Stimulated activated CD4-positive, alpha-beta T cell treated with anti-CD3 and anti-CD28 coated beads, TNF-alpha, amount 100 ng/mL, for 24 hours (primary cell): ENCODE results near the gene SPATA31D1.
"Not testable (repeated sequence)": the region's sequence is repeated elsewhere in the genome, so short reads cannot be mapped to it uniquely, and the experiment has no call there.

Experiments
- DNase-seq, 3 experiments: peaks; one replicate each; pipeline ENCODE4 v3.0.0-alpha.2; 2020; ENCODE audit warnings: low read depth in 3 of 3

SPATA31D1 gene

DNA sequence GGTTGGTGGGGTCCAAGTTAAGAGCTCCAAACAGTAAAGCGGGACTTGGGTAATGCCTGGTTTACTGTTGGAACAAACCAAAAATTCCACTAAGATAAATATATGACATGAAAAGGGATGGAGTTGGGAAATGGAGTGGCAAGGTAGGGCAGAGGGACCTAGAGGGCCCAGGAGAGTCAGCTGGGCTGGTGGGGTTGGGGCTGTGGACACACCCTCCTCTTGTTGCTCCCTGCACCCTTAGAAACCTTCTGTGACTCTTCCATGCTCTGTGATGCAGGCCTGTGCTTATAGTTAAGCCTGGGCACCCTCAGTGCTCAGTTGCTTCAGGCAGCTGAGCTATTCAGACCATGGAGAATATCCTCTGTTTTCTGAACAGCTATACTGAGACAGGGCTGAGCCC is at the start of gene SPATA31D1:
Gene SPATA31D1, plus strand, starts transcription at position 301 of the 400 bp plus-strand sequence. Its CDS starts 47 bp downstream, at position 348.
- DNase-seq: not testable (repeated sequence)

- DNase-seq: not testable (repeated sequence)
These were observed 45.2 kb upstream of the SPATA31D1 start, which contains the start of gene SPATA31D3 for GRCh38 chr9:81943393-81943792. Gene SPATA31D3, plus strand, starts transcription at chr9:81943500. Its CDS starts 86 bp downstream, at chr9:81943586.

DNA sequence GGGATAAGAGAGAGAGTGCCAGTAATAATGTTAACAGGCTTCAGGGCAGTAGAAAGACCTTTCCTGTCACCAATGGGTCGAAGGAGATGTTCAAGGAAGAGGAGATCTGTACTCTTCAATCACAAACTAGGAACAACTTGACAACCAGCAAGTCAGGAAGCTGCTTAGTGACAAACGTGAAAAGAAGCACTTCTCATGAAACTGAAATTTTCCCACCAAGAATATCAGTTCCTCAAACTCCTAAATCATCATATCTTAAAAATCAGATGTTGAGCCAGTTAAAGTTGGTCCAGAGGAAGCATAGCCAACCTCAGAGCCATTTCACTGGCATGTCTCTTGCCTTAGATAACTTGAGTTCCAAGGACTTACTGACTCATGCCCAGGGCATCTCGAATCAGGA is 39.9 kb upstream of the SPATA31D1 start:
- DNase-seq: not testable (repeated sequence)

- DNase-seq: no peak
These were observed 35.5 kb upstream of the SPATA31D1 start for GRCh38 chr9:81953096-81953495.

DNA sequence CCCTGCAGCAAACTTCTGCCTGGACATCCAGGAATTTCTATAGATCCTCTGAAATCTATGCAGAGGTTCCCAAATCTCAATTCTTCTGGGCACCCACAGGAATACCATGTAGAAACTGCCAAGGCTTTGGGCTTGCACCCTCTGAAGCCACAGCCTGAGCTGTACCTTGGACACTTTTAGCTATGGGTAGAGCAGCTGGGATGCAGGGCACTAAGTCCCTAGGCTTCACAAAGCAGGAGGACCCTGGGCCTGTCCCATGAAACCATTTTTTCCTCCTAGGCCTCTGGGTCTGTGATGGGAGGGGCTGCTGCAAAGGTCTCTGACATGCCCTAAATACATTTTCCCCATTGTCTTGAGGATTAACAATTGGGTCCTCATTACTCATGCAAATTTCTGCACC is 32.9 kb upstream of the SPATA31D1 start:
- no peak for DNase-seq

DNA sequence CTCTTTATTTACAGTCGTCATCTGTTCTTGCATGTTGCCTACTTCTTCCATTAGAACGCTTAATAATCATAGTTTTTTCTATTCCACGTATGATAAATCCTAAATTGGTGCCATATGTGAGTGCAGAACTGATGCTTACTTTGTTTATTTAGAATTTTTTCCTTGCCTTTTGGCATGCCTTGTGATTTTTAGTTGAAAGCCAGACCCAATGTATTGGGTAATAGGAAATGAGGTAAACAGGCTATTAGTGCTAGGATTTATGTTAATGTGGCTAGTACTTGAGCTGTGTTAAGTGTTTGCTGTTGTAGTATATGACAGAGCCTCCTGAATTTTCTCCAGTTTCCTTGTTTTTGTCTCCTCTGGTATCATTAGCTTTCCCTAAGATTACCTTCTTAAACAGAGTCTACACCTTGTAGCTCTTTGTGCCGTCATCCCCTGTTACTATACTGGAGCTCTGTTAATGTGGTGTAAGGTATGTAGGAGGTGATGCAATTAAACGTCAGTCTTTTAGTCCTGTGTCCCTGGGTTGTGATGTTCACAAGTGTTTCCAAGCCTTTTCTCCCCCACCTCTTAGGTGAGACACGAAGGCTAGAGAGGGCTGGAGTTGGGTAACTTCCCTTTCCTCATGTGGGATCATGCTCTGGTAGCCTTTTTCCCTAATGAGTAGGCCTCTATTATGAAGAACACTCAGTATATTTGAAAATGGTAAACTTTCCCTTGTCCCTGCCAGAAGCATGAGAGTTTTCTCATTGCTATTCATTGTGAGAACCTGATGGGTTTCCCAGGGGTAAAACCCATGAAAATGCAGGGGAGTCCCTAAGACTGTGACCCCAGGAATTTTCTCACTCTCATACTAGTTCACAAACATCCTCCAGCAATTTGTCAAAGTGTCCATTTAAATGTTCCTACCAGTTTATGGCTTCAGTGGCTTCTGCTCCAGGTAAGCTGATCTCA is 24.1 kb upstream of the SPATA31D1 start:
- no peak for DNase-seq

DNA sequence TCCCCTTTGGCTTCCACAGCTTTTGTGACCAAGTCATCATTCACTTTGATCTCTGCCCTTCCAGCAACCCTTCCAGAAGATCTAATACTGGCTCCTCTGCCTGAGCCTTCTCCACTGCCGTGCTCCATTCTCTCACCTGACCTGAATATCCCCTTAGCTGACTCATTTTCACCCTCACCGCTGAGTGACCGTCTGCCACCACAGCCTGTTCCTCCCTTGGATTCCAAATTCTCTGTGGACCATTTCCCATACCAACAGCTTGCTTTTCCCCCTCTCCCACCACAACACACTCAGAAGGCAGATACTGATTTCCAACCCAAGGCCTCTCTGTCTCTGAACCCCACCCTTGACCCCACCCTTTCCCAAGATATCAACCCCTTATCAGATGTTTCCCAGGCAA is 20.5 kb upstream of the SPATA31D1 start:
- DNase-seq: no peak

GRCh38 chr9:81969971-81970370 is 18.6 kb upstream of the SPATA31D1 start:
- no peak for DNase-seq

DNA sequence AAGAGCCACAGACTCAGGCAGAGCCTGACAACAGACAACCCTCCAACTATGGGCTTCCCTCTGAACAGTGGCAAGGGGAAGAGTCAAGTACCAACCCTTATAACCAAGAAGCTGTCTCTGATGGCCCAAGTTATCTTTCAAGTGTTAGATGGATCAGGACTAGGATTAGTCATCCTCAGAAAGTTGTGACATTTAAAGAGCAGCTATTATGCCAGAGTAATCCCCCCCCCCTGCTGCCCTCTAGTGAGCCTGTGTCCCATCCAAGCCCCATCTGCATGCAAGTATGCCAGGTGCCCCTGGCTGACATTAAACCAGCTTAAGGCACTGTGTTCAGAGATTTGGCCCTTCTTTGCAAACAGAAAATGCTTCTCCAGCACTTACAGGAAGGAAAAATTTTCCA is 16.8 kb upstream of the SPATA31D1 start:
- DNase-seq: no peak

DNA sequence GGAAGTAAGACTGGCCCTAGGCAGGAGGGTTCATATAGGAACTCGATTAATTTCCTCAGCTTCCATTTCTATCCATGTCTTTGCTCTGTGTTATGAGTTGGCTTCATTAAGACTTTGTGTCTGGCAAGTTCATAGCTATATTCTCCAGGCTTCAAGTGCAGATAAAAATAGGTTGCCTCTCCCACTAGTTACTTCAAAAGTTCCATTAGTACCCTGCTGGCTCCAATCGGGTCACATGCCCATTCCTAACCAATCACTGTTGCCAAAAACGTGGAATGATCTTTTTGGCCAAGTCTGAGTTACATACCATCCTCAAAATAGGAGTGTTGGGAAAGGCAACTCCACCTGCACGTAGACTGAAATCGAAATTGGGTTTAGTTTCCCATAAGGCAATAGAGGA is 13.8 kb upstream of the SPATA31D1 start:
- DNase-seq: no peak

- no peak for DNase-seq
These were observed 12.2 kb upstream of the SPATA31D1 start for GRCh38 chr9:81976351-81976750.

DNA sequence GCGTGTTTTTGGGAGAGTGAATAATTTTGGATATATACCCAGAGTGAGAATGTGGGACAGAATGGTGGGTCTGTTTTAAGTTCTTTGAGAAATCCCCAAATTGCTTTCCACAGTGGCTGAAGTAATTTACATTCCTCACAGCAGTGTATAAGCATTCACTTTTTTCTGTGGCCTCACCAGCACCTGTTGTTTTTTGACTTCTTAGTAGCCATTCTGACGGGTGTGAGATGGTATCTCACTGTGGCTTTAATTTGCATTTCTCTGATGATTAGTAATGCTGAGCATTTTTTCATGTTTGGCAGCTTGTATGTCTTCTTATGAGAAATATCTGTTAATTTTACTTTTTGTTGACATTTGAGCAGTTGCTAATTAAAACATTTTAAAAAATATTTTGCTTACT is 9.4 kb upstream of the SPATA31D1 start:
- no peak for DNase-seq

- DNase-seq: no peak
These were observed 8.0 kb upstream of the SPATA31D1 start for GRCh38 chr9:81980568-81980967.

GRCh38 chr9:81981883-81982282 is 6.7 kb upstream of the SPATA31D1 start:
- no peak for DNase-seq

GRCh38 chr9:81984928-81985327 is 3.6 kb upstream of the SPATA31D1 start:
- no peak for DNase-seq

DNA sequence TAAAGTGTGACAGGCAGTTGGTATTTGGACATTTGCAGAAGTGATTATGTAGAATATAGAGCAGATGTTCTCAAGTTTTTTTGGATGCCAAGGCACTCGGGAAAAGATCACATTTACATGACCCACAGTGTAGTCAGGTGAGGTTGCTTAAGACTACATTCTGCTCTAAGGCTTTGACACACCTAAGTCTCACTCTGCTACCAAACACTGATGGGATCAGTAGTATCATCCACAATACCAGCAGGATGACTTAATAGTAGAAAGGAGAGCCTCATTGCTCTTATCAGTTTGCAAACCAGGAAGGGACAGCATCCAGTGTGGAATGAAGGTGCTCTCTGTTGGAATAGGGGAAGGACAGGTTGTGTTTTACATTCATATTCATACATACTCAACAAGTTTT is 2.5 kb upstream of the SPATA31D1 start:
- no peak for DNase-seq

DNA sequence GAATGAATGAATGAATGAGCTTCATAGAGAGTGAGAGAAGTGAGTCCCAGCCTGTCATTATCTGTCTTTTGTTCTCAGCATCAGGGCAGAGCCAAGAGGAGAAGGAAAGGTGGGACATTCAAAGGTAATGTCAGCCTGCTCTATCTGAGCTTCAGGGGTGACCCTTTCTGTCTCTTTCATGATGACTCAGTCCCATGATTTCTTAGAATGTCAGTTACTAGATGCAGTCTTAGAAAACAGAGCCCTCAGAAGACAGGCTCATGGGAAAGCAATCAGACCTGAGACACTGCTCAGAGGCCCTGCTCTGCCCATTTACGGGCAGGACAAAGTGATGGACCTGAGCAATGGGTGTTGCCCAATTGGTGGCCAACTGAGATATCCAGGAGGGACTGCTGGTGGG is 1.1 kb downstream of the SPATA31D1 start:
- no peak for DNase-seq

GRCh38 chr9:81993656-81994055 is 5.1 kb downstream of the SPATA31D1 start:
- no peak for DNase-seq

GRCh38 chr9:81999806-82000205 is 11.2 kb downstream of the SPATA31D1 start:
- DNase-seq: no peak

DNA sequence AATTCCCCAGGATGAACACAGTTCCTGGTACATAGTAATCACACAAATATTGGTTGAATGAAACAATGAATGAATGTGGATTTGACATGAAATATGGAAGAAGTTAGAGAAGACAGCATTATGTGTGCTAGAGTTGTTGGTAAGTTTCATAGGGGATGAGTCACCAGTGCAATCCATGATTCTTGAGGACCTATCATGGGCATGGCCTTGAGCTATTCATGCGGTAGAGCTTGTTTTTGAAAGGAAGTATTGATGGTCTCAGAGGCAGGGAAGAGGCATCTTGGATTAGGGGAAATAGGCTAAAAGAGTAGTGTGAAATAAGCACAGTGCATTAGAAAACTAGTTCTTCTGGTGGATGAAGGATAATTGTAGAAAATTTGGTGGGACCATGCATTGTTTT is 22.1 kb downstream of the SPATA31D1 start:
- no peak for DNase-seq

- DNase-seq: no peak
These were observed 22.6 kb downstream of the SPATA31D1 start for GRCh38 chr9:82011133-82011532.

DNA sequence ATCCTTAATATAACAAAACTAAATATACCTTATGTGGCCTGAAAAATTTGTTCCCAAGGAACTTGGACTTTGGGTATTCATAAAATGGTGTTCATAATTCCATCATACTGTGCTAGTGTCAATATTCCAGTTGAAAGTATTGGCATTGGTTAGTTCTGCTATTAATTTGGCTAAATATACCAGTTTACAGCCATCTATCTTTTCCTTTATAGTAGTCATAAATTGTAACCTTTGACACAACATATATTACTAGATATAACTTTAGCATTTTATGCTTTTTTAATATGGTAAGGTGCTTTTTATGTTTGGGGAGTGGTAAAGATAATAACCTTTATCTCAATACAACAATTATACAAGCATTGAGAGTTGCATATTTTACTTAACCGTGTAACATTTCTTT is 23.7 kb downstream of the SPATA31D1 start:
- no peak for DNase-seq

DNA sequence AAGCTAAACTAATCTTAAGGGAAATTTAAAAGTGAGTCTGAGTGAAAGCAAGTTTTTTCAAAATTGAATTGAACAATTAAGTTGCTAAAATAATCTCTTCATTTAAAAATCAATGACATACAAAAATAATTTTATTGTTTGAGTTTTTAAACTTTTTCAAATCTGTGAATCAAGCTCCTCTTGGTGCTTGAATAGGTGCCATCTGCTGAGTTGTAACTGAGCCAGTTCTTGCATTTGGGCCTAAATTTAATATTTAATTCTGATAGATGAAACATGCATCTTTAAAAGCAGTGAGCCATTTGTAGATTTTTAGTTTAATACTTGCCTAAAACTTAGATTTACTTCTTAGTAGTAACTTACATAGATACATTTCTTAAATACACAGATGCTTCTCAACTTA is 31.8 kb downstream of the SPATA31D1 start:
- DNase-seq: no peak
